Bronchial epithelial cell (primary cell): Measurements from ENCODE around the gene QSER1. TPM values are rescaled to one million over a fixed set of nuclear protein-coding genes. Genes with fewer than 3 reads are reported as not detected.
A peak's percentile ranks its signal among the peaks of the same experiment; 100 is the strongest.

Experiments used
- DNase-seq: peaks from one replicate; pipeline ENCODE4 v3.0.0-alpha.2; 2010; ENCODE audit warnings: low read depth
- FAIRE-seq: peaks from 2 replicates; lab custom pipeline; 2011; peaks lifted over from hg19 to GRCh38; lab: Jason Lieb, UNC
- H3K27me3 ChIP-seq: 2 replicates; pipeline ENCODE4 v1.5.1; 2011; ENCODE audit warnings: low read length; ENCODE audit not compliant: control insufficient read depth, insufficient read depth
- H3K36me3 ChIP-seq: 2 replicates; pipeline ENCODE4 v1.5.1; 2011; ENCODE audit warnings: low read length; ENCODE audit not compliant: control insufficient read depth, insufficient read depth
- H3K4me3 ChIP-seq: 2 replicates; pipeline ENCODE4 v1.5.1; 2011; ENCODE audit warnings: mild to moderate bottlenecking, low read depth, low read length, control low read depth
- total RNA-seq: library from RNA; depleted of rRNA; stranded (reverse); fragments of >200 nt; gene quantifications from 2 replicates; pipeline ENCODE4 v1.2.1, GENCODE V29; 2014
- TF ChIP-seq, protein P1 (sequence below): IDR thresholded peaks from 2 replicates; pipeline ENCODE4 v1.5.1; 2011; ENCODE audit warnings: mild to moderate bottlenecking, moderate library complexity, low read length, control low read depth, inconsistent platforms; ENCODE audit not compliant: insufficient read depth, severe bottlenecking

The QSER1 gene
- total RNA-seq, 1 donor from 2014 or later = 11.1 TPM

DNA sequence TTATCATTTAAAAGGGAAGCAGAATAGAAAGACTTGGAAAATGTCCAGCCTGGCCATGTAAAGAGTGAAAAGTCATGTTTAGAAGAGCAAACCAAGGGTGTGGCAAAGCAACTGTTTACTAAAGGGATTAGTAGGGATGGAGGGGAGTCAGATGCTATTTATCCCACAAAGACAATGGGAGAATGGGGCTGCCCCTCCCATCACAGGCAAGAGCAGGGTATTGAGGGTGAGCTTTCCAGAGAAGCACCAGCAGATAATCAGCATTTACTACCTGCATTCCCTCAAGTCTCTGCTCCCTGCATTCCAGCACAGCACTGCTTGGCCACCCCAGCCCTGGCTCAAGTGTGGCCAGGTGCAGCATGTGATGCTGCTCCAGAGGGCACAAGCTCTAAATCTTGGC lies 18.5 kb upstream of the QSER1 start:
- DNase-seq (no peak), FAIRE-seq (no peak)
- H3K27me3 ChIP-seq = peaks cover 1% of the 10 kb centered on the region
- TF ChIP-seq, protein P1, sequence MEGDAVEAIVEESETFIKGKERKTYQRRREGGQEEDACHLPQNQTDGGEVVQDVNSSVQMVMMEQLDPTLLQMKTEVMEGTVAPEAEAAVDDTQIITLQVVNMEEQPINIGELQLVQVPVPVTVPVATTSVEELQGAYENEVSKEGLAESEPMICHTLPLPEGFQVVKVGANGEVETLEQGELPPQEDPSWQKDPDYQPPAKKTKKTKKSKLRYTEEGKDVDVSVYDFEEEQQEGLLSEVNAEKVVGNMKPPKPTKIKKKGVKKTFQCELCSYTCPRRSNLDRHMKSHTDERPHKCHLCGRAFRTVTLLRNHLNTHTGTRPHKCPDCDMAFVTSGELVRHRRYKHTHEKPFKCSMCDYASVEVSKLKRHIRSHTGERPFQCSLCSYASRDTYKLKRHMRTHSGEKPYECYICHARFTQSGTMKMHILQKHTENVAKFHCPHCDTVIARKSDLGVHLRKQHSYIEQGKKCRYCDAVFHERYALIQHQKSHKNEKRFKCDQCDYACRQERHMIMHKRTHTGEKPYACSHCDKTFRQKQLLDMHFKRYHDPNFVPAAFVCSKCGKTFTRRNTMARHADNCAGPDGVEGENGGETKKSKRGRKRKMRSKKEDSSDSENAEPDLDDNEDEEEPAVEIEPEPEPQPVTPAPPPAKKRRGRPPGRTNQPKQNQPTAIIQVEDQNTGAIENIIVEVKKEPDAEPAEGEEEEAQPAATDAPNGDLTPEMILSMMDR = no peak
- no peaks in the 10 kb centered on the region for H3K36me3 ChIP-seq
- H3K4me3 ChIP-seq = no peak overlapping the region

DNA sequence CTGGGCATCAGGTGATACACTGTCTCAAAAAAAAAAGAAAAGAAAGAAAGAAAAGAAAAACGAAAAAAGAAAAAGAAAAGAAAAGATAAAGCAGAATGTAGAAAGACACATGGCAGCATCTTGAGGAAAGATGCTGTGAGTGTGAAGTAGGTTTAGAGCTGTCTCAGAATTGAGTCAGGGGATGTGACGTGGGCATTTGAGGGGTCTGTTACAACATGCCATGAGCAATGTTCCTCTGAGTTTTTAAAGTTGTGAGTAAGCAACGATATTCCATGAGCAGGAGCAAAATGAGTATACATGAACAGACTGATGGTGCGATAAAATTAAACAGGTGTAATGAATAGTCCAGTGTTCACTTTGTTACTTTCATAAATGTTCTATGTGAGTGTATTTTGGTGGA lies 11.3 kb upstream of the QSER1 start:
- Histone ChIP-seq H3K4me3 (no peak overlapping the region), H3K36me3 (no peaks in the 10 kb centered on the region), H3K27me3 (peaks cover 1% of the 10 kb centered on the region)
- DNase-seq (peak; percentile 87), FAIRE-seq (no peak)
- TF ChIP-seq, protein P1 = no peak

DNA sequence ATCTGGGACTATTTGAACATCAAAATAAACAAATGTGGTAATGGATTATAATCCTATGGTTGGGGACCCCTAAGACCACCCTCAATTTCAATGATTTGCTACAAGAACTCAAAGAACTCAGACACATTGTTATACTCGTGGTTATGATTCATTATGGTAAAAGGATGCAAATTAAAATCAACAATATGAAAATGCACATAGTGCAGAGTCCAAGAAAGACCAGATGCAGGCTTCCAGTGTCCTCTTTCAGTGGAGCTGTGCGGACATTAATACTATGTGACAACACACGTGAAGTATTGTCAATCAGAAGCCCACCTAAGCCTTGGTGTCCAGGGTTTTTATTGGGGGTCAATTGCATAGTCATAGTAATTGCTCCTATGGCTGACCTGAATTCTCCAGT lies 9.2 kb upstream of the QSER1 start:
- Histone ChIP-seq H3K36me3 (no peaks in the 10 kb centered on the region), H3K4me3 (no peak overlapping the region), H3K27me3 (peaks cover 1% of the 10 kb centered on the region)
- FAIRE-seq = no peak
- DNase-seq = no peak
- TF ChIP-seq, protein P1 = no peak

DNA sequence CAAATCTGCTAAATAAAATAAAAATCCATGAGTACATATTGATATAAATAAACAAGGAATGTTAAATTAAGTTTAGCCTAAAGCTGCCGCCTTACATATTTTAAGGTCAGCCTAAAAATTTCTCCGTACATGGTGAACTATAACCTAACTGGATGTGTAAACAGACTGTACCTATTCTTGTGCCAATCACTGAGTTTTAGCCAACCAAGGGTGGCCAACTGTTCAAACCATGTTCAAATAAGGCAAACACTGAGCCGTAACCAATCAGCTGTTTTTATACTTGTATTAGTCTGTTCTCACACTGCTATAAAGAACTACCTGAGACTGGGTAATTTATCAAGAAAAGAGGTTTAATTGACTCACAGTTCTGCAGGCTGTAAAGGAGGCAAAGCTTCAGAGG lies 8.6 kb upstream of the QSER1 start:
- DNase-seq (no peak), FAIRE-seq (no peak)
- H3K4me3 ChIP-seq = no peak overlapping the region
- peaks cover 1% of the 10 kb centered on the region for H3K27me3 ChIP-seq
- H3K36me3 ChIP-seq = no peaks in the 10 kb centered on the region
- TF ChIP-seq, protein P1 = no peak

DNA sequence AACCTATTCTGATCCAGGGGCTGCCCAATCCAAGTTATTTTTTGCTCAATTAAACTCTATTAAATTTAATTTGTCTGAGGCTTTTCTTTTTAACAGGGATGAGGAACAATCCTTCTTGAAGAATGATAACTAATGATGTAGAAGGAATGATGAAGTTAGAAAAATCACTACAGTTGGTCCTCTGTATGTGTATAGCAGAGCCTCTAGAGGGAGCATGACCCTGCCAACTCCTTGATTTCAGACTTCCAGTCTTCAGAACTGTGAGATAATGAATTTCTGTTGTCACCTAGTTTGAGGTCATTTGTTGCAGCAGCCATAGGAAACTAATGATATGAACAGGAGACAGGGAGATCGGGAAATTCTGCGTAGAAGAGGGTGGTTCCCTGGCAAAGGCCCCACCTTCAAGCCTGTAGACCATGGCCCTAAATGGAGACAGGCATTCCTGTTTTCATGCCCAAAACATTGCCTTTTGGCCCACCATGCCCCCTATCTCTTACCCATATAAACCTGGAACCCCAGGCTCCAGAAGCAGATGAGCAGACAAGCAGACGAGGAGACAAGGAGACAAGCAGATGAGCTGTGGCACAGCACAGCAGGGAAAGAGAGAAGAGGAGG lies 7.7 kb upstream of the QSER1 start:
- Histone ChIP-seq H3K27me3 (no peaks in the 10 kb centered on the region), H3K36me3 (no peaks in the 10 kb centered on the region), H3K4me3 (no peak overlapping the region)
- DNase-seq = peak; percentile 15
- no peak for FAIRE-seq
- TF ChIP-seq, protein P1 = peak; percentile 62

DNA sequence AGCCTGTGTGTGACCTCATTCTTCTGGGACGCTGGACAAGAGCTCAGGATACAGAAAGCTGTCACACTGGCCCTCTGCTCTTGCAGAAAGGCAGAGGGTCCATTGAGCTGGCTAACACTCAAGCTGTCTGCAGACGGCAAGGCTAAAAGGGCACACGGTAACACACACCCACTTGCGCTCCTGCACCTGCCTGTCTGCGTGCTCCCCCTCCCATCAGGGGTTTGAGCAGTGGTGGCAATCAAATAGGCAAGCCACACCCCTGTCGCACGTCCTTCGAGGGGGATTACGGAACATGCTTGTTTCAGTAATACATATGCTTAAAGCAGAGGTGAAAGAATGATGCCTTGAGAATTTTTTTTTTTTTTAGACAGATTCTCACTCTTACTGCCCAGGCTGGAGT lies 7.1 kb upstream of the QSER1 start:
- H3K27me3 ChIP-seq = no peaks in the 10 kb centered on the region
- TF ChIP-seq, protein P1 = no peak
- no peak overlapping the region for H3K4me3 ChIP-seq
- DNase-seq (no peak), FAIRE-seq (no peak)
- no peaks in the 10 kb centered on the region for H3K36me3 ChIP-seq
